ENCODE measurements around the gene GPR42.
"Not testable (repeated sequence)": the region's sequence is repeated elsewhere in the genome, so short reads cannot be mapped to it uniquely, and the experiment has no call there.

The GPR42 gene

DNA sequence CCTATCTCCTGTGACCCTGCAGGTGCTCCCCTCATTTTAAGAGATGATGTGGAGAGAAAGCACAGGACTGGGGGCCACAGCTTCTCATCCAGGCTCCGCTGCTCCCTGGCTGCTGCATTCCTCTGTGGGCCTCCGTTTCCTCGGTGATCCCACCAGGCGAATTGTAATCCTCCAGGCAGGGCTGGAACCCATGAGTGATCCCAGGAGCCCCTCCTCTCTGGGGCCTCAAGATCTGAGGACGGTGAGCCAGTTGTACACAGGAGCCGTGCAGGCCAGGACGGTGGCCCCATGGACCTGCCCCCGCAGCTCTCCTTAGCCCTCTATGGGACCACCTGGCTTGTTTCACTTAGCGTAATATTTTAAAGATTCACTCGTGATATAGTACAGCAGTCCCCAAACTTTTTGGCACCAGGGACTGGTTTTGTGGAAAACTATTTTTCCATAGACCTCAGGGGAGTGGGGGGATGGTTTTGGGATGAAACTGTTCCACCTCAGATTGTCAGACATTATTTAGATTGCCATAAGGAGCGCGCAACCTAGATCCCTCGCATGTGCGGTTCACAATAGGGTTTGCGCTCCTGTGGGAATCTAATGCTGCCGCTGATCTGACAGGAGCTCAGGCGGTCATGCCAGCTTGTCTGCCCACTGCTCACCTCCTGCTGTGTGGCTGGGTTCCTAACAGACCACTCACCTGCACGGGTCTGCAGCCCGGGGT, 7.0 kb upstream of the GPR42 start:
- DNase-seq: no peak

DNA sequence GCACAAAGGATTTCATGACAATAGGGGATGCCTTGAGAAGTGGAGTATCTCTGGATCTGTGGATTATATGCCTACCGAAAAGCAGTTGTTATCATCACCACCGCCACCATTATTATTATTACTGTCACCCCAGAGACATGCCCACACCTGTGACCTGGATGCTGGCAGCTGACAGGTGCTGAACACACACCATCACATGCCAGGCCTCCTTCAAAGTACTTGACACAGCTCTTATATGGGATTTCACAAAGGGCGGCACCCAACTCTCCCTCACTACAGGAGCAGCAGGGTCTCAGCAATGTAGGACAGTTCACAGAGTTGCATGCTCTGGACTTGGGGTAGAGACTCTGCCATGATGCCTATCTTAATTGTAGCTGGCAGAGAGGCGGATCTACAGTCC, 5.6 kb upstream of the GPR42 start:
- DNase-seq: no peak

DNA sequence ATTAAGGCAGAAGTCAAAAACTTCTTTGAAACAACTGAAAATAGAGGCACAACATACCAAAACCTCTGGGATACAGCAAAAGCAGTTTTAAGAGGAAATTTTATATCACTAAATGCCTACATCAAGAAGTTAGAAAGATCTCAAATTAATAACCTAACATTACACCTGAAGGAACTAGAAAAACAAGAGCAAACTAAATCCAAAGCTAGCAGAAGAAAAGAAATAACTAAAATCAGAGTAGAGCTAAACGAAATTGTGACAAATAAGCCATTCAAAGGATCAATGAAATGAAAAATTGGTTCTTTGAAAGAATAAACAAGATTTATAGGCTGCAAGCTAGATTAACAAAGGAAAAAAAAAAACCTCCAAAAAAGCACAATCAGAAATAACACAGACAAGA, 2.5 kb upstream of the GPR42 start:
- no peak for DNase-seq

DNA sequence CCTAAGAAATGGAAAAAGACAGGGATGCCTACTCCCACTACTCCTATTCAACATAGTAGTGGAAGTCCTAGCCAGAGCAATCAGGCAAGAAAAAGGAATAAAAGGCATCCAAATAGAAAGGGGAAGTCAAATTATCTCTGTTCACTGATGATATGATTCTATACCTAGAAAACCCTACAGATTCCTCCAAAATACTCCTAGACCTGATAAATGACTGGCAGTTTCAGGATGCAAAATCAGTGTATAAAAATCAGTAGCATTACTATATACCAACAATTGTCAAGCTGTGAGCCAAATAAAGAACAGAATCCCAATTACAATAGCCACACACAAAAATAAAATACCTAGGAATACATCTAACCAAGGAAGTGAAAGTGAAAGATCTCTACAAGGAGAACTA, 1.3 kb upstream of the GPR42 start:
- DNase-seq: no peak

DNA sequence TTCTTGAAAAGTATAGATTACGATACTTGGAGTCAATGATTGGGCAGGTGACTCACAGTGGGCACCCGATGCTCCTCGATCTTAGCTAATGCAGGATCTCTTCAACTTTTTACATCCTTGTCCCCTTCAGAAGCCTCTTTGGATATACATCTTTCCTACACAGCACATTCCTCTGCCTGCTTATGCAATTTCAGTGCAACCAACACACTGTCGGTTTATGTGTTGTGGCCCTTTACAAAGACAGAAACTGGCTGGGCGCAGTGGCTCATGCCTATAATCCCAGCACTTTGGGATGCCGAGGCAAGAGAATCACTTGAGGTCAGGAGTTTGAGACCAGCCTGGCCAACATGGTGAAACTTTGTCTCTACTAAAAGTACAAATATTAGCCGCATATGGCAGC, 2.6 kb downstream of the GPR42 start:
- no peak for DNase-seq

DNA sequence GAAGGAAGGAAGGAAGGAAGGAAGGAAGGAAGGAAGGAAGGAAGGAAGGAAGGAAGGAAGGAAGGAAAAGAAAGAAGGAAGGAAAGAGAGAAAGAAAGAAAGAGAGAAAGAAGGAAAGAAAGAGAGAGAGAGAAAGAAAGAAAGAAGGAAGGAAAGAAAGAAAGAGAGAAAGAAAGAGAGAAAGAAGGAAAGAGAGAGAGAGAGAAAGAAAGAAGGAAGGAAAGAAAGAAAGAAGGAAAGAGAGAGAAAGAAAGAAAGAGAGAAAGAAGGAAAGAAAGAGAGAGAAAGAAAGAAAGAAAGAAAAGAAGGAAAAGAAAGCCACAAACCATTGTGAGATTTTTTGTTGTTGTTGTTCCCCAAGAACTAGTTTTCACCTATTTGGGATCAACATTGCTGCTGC, 3.2 kb downstream of the GPR42 start:
- DNase-seq: not testable (repeated sequence)

DNA sequence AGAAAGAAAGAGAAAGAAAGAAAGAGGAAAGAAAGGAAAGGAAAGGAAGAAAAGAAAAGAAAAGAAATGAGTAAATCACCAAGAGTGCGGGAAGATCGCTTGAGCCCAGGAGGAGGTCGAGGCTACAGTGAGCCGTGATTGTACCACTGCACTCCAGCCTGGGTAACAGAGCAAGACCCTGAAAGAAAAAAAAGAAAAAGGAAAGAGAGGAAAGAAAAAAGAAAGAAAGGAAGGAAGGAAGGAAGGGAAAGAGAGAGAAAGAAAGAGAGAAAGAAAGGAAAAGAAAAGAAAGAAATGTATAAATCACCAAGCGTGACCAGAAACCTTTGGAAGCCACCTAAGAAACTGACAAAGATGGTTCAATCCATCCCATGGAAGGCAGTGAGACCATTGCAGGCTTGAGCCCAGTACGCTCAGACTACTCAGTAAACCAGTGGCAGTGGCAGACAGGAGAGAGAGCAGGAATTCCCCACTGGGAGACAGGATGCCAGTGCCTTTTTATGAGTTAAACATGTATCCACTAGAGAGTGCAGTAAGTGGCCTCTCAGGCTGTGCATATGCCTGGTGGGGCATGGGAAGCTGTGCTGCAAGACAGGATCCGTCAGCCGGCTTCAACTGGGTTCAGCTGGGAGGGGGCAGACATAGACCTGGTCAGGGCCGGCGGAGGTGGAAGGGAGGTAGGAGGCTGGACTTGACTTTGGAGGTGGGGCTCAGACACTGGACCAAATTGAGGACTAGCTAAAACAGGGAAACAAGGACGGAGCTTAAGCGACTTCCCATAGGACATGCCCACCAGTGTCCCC, 4.8 kb downstream of the GPR42 start:
- no peak for DNase-seq

DNA sequence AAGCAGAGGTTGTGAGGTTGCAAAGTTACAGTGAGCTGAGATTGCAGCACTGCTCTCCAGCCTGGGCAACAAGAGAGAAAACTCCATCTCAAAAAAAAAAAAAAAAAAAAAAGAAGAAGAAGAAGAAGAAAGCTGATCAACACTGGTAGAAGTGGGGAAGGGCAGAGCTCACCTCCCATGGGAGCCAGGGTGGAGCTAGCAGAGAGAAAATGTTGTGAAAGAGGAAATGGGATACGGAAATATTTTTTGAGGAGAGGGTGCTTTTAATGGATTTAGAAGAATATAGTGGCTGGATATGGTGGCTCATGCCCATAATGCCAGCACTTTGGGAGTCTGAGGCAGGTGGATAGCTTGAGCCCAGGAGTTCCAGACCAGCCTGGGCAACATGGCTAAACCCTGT, 6.8 kb downstream of the GPR42 start:
- no peak for DNase-seq

DNA sequence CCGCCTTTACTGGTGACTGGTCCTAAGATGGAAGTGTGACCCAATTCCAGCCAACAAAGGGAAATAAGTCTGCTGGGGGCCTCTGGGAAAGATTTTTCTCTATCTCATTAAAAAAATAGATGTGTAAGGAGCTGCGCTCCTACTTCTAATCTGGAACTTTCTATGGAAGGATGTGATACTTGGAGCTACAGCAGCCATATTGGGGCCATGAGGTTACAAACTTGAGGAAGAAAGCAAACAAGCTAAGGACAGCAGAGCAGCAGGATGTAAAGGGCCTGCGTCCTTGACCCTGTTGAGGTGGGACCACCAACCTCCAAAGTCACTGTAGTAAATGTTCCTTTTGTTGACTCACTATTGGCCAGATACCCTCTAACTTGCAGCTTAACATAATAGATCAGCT, 7.5 kb downstream of the GPR42 start:
- DNase-seq: no peak

DNA sequence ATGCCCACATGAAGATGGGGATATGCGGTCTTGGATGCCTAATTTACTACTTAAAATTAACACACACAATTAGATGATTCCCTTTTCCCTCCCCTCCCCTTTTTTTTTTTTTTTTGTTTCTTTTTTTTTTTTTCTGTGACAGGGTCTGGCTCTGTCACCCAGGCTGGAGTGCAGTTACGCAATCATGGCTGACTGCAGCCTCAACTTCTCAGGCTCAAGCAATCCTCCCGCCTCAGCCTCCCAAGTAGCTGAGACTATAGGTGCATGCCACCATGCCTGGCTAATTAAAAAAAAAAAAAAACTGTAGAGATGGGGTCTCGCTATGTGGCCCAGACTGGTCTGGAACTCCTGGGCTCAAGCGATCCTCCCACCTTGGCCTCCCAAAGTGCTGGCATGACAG, 8.7 kb downstream of the GPR42 start:
- not testable (repeated sequence) for DNase-seq

DNA sequence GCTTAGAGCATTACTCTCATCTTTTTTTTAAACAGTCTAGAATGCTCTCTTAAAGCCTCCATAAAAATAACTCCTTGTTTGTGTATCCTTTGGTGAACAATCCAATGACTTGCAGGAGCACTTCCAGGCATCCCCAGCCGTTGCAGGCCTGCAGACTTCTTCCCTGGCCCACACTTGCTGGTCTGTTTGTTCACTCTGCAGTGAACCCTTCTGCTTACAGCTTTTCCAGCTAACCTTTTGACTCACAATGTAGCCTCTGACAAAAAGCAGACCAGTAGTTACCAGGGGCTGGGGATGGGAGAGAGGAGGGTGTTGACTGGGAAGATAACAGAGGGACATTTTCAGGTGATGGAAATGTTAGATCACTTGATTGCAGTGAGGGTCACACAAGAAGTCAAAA, 9.1 kb downstream of the GPR42 start:
- DNase-seq: no peak

DNA sequence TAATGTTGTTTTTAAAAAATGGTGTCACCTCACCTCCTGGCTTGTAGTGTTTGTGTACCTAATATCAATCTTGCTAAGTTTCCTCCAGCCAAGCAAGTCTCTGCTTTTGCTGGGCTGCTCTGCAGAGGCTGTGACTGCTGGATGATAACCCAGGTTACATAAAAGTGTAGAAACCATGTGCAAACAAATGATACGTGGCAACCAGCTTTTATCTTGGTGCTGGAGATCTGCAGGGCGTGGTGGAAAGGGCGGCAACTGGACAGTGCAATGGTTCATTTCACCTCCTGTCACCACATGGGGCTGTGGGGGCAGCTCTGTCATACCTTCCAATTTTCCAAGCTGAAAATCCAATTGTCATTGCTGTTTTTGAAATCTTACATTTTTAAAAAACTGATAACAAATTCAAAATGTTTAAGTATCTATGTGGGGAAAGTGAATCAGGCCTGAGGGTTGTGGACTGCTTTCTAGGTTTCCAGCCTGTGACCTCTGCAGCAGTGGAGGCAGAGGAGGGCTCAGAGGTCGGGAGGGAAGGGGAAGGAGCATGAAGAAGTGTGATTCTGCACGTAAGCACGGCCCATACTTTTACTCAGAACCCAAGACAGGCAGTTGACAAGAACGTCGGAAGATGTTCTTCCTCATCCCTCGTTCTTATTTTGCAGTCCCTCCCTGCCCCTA, 9.7 kb downstream of the GPR42 start:
- no peak for DNase-seq

DNA sequence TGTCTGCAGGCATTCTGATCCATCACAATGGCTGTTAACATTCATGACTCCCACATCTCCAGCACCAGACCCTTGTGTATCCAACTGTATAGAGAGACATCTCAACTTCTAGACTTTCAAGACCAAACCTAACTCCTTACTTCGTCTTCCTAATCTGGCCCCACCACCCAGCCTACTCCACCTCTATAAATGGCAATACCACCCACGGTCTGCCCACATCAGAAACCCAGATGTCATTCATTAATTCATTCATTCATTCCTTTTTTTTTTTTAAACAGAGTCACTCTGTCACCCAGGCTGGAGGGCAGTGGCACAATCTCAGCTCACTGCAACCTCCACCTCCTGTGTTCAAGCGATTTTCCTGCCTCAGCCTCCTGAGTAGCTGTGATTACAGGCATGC, 10.4 kb downstream of the GPR42 start:
- DNase-seq: no peak

DNA sequence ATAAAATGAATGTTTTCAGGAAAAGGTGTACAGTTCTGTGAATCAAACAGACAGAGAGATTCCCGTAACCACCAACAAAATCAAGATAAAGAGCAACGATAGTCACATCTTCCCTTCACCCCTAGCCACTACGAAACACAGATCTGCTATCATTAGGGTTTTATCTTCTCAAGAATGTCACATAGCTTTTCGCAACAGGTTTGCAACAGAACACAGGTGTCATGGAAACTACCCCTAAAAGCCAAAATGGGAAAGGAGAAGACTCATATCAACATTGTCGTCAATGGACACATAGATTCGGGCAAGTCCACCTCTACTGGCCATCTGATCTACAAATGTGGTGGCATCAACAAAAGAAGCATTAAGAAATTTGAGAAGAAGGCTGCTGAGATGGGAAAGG, 11.1 kb downstream of the GPR42 start:
- no peak for DNase-seq

DNA sequence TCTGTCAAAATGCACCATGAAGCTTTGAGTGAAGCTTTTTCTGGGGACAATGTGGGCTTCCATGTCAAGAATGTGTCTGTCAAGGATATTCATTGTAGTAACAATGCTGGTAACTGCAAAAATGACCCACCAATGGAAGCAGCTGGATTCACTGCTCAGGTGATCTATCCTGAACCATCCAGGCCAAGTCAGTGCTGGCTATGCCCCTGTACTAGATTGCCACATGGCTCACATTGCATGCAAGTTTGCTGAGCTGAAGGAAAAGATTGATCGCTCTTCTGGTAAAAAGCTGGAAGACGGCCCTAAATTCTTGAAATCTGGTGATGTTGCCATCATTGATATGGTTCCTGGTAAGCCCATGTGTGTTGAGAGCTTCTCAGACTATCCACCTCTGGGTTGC, 12.7 kb downstream of the GPR42 start:
- DNase-seq: no peak

DNA sequence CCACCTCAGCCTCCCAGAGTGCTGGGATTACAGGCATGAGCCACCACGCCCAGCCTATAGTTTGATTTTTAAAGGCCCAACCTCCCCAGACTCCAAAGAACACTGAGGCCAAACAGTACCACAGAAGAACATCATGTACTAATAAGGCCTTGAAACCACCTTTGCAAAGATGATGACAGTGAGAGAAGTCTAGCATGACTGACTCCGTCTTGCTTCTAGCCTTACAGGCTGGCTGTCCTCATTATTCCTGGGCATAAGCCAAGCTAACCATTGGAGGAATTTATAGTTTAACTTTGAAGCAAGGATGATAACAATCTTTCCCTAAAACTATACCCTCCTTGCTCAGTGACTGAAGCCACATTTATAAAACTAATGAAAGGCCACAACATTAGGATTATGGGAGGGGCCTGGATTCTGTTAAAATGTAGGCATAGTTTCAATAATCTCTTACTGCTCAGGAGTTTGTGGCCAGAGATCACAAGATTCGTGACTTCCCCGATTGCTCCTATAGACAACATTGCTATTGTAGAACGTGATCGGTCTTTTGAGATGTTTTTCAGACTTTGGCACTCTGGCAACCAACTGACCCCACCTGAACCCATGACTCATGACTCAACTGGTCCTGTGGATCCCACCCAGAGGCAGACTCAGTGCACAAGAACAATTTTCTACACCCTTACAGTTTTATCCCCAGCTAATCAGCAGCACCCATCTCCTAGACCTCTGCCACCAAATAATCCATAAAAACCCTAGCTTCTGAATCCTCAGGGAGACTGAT, 17.6 kb downstream of the GPR42 start:
- DNase-seq: no peak

DNA sequence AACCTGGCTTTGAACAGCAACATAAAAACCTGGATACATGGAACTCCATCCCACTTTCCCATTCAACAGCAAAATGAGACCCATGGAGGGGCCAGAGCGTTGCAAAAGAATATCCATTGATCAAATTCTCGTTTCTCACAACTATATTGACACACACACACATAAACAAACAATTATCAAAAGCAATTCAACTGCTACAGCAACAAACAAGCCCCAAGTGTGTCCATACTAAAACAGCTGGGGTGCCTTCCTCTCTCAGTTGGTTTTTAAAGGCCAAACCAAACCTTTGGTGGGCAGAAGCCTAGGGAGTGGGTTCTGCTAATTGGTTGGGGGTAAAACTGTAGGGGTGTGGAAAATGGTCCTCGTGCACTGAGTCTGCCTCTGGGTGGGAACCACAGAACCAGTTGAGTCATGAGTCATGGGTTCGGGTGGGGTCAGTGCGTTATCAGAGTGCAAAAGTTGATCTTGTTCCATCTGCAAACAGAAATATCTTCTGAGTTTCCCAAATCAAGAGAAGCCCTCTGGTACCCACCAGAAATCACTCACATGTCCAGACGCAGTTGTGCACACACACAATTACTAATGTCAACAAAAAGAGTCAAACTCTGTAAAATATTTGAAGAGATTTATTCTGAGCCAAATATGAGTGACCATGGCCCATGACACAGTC, 18.5 kb downstream of the GPR42 start:
- DNase-seq: no peak

DNA sequence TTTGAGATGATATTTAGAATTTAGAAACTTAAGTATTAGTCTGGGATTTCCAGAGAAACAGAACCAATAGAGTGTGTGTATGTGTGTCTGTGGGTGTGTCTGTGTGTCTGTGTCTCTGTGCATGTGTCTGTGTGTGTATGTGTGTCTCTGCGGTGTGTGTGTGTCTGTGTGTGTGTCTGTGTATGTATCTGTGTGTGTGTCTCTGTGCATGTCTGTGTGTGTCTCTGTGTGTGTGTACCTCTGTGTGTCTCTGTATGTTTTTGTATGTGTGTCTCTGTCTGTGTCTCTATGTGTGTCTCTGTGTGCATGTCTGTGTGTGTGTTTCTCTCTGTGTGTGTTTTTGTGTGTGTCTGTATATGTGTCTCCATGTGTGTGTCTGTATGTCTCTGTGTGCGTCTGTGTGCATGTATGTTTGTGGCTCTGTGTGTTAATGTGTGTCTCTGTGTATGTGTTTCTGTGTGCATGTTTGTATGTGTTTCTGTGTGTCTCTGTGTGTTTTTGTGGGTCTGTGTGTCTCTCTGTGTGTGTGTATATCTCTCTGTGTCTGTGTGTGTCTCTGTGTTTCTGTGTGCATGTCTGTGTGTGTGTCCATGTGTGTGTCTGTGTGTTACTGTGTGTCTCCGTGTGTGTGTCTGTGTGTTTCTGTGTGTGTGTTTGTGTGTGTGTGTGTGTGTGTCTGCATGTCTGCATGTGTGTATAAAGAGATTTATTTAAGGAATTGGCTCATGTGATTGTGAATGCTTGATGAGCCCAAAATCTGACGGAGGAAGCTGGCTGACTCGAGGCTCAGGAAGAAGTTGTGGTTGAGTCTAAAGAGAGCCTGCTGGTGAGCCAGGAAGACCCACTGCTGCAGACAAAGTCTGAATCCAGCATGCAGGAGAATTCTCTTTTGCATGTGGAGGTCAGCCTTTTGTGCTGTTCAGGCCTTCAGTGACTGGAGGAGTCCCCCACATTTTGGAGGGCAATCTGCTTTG, 22.2 kb downstream of the GPR42 start:
- DNase-seq: no peak

DNA sequence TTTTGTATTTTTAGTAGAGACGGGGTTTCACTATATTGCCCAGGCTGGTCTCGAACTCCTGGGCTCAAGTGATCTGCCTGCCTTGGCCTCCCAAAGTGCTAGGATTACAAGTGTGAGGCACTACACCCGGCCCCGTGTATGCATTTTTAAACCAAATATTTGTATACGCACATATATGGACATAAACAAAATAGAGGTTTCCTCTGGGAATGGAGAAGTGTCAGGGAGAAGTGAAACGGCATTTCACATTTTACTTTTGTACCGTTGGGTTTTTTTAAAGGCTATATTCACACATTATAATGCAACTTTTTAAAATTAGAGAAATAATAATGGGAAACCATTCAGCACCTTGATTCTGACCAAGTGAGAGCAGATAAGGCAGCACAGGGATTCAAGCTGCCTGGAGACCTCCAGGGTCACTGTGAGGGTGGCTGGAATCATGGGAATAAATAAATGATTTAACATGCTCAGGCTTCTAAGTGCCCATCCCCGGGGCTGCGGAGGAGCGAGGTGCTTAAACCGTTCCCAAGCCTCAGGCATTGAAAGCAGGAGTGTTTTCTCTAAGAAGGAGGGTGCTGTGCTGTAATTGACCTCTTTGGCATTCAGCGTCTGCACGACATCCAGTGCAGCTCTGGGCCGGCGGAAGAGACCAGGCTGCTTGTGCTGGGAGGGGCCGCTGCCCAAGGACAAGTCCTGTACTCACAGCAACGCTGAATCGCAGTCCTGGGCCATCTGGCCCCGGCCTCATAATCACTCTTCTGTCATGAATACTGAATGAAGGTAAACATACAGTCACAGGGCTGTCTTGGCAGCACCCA, 24.7 kb downstream of the GPR42 start:
- DNase-seq: no peak

DNA sequence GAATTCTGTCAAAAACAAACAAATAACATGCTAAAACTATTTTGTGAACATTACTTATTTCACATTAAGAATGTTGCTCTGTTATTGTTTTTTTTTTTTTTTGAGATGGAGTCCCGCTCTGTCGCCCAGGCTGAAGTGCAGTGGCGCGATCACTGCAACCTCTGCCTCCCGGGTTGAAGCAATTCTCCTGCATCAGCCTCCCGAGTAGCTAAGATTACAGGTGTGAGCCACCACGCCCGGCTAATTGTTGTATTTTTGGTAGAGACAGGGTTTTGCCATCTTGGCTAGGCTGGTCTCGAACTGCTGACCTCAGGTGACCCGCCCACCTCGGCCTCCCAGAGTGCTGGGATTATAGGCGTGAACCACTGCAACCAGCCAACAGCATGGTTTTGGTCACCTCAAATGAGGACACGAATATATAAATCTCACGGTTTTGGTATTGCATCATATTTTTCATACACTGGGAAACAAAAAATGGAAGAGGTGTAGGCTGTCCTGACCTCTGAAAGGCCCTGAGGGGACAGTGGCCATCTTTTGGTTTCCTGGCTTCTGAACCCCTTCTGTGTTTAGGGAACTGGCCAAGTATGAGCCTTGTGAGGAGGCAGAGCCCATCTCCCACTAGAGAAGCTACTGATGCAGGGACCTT, 25.5 kb downstream of the GPR42 start:
- no peak for DNase-seq

All from activated CD4-positive, CD25-positive, alpha-beta regulatory T cell (primary cell).